Stimulated activated CD8-positive, alpha-beta memory T cell treated with anti-CD3 and anti-CD28 coated beads, Interleukin-4, amount 100 ng/mL, for 1 hour (primary cell): ENCODE measurements around the gene TDRD9.
"Not testable (repeated sequence)": the region's sequence is repeated elsewhere in the genome, so short reads cannot be mapped to it uniquely, and the experiment has no call there.

Source experiments
- DNase-seq, 2 donors: peaks; one replicate each; pipeline ENCODE4 v3.0.0-alpha.2; 2020; ENCODE audit warnings: low read depth in 2 of 2, low spot score in 1 of 2

TDRD9 gene

DNA sequence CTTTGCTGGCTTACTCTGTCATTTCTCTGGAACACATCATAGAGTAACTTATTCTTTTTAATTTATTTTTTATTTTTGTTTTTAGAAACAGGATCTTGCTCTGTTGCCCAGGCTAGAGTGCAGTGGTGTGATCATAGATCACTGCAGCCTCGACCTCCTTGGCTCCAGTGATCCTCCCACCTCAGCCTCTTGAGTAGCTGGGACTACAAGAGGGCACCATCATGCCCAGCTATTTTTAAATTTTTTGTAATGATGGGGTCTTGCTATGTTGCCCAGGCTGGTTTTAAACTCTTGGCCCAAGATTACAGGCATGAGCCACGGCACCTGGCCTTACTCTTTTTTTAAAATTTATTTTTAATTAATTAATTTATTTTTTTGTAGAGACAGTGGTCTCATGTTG is 46.3 kb downstream of the TDRD9 start:
- no peak for DNase-seq

DNA sequence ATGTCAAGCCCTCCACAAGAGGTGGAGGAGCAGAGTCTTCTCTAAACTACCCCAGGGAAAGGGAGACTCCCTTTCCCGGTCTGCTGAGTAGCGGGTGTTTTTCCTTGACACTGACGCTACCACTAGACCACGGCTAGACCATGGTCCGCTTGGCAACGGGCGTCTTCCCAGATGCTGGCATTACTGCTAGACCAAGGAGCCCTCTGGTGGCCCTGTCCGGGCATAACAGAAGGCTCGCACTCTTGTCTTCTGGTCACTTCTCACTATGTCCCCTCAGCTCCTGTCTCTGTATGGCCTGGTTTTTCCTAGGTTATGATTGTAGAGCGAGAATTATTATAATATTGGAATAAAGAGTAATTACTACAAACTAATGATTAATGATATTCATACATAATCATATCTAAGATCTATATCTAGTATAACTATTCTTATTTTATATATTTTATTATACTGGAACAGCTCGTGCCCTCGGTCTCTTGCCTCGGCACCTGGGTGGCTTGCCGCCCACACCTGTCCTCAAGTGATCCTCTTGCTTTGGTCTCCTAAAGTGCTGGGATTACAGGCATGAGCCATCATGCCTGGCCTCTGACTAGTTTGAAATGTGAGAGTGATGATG is 52.5 kb downstream of the TDRD9 start:
- DNase-seq: not testable (repeated sequence)

DNA sequence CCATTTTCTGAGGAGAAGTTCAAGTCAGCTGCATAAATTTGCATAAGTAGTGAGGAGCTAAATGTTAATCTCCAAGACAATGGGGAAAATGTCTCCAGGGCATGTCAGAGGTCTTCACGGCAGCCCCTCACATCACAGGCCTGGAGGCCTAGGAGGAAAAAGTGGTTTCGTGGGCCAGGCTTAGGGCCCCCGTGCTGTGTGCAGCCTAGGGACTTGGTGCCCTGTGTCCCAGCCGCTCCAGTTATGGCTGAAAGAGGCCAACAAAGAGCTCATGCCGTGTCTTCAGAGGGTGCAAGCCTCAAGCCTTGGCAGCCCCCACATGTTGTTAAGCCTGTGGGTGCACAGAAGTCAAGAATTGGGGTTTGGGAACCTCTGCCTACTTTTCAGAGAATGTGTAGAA is 55.9 kb downstream of the TDRD9 start:
- DNase-seq: no peak

DNA sequence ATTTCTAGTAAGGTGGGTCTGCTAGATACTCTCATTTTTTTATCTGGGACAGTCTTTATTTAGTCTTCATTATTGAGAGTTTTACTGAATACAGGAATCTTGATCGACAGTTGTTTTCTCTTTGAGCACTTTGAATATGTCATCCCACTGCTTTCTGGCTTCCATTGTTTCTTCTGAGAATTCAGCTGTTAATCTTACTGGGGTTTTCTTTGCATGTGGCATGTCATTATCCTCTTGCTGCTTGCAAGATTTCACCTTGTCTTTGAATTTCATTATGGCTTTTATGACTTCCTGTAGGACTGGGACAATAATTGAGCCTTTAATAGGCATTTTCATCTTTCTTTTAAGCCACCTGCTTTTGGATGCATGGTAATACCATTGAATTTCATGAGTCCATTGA is 60.8 kb downstream of the TDRD9 start:
- DNase-seq: no peak

DNA sequence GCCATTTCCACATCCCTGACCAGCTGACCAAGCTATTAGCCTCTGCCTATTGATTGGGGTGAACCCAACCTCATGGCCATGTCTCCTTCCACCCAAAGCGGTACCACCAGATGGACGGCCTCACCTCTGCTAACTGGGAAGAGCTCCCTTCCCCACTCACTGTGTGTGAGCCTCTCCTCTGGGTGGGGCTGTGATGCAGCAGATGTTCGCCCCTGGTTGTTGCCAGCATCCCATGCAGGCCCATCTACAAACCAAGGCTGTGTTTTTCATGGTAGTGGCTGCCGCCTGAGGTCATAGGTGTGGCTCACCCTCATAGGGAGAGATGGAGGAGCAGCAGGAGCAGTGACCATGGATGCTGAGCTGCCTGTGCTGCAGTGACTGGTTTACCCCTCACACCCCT is 61.7 kb downstream of the TDRD9 start:
- DNase-seq: no peak

DNA sequence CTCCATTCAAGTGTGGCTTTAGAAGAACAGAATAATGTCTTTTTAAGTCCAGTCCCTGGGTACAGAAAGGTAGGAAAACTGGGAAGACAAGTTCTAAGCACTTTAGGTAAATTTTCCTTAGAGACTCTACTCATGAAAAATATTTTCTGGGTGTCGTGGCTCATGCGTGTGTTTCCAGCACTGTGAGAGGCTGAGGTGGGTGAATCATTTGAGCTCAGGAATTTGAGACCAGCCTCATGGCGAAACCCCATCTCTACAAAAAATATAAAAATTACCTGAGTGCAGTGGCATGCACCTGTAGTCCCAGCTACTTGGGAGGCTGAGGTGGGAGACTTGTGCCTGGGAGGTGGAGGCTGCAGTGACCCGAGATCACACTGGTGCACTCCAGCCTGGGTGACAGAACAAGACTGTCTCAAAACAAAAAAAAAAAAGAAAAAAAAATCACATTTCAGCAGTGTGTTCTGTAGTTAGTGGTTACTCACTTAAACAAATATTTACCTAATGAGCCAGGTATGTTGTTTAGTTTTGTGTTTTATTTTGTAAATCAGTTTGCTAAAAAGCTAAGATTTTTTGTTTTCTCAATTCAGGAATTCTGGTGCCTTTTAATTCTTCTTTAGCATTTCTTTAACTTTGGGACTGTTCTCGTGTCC is 66.4 kb downstream of the TDRD9 start:
- no peak for DNase-seq

DNA sequence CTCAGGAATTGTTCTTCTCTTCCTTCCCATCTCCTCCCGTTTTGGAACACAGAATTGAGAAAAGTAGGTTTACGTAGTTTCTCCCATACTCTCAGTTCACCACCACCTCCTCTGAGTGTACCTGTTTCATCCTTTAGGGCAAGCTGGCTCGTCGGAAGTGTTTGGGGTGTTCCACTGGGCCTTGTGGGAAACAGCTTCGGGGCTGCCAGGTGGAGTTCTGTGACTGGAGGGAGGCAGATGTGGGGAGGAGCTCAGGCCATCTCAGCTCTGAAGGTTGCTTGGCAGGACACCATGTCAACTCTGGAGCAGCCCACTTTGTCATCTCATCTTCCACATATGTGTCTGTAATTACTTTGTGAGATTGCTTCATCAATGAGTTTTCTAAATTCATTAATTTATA is 67.6 kb downstream of the TDRD9 start:
- no peak for DNase-seq

DNA sequence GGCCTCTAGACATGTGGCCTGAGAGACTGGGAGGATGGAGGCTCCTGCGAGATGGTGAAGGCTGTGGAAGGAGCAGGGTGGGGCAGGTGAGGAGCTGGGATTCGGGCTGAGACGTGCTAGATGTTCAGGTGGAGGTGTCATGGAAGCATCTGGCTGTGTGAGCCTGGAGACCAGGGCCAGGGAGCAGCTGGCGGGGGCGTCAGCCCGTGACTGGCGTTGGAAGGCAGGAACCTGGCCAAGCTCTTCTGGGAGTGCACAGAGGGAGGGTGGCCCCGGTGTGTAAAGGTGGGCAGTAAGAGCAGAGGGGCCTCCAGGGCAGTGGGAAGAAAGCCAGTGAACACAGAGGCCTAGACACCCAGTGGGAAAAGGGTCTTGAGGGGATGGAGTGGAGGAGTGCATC is 69.1 kb downstream of the TDRD9 start:
- DNase-seq: no peak

DNA sequence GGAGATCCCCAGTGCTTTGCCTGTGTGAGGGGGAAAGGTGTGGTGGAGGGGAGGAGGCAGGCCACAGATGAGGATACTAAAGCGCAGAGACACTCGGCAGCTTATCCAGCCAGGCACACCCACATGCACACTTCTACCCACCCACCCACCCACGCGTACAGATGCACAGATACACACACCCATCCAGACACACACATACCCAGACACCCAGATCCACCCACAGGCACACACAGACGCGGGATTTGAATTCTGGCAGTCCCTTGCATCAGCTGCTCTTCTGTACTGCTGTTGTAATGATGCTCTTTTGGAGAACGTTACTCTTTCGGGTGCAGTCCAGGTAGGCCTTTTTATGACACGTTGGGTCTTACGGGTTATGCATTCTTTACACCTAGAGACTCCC is 69.8 kb downstream of the TDRD9 start:
- no peak for DNase-seq

DNA sequence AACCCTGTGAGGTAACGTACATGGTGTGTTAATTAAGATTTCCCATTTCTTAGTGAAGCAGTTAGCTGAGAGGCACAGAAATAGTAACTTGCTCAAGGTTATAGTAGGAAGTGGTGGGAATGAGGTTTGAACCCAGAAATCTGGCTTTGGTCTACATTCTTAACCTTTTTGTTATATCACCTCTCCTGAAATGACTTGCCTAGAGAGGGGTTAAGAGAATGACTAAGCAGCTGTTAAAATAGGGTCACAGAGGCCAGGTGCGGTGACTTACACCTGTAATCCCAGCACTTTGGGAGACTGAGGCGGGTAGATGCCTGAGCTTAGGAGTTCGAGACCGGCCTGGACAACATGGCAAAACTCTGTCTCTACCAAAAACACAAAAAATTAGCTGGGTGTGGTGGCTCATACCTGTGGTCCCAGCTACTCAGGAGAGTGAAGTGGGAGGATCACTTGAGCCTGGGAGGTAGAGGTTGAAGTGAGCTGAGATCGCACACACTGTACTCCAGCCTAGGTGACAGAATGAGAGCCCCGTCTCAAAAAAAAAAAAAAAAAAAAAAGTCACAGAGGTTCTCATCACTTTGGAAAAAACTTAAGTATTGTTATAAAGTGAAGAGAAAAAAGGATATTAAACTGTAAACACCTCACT is 71.7 kb downstream of the TDRD9 start:
- DNase-seq: no peak

DNA sequence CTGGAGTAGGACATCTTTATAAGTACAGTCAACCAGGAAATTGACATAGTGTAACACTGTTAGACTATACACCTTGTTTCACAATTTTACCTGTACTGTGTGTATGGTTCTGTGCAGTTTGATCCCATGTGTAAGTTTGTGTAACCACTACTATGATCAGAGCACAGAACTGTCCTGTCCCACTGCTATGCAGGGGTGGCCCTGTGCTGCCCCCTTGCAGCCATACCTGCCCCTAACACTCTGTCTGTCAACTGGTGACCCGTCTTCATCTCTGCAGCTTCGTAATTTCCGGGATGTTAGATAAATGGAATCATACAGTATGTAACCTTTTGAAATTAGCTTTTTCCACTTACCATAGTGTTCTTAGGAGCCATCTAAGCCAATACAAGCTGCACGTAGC is 72.7 kb downstream of the TDRD9 start:
- no peak for DNase-seq

DNA sequence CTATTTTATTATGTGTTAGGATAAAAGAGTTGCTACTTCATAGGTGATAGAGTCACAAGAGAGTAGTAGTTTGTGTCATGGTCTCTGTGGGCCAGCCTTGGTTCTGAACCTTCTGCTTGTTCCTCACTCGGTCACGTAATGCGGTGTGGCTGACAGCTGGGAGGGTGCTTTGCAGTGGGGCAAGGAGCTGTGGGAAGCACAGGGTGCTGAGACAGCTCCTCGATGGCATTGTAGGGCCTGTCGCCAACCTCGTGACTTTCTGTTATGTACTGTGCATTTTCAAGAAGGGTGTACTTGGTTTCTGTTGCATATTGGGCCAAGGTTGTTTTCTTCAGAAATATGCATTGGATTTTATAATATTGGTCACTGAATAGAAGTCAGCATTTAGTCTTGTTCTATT is 75.4 kb downstream of the TDRD9 start:
- DNase-seq: no peak

DNA sequence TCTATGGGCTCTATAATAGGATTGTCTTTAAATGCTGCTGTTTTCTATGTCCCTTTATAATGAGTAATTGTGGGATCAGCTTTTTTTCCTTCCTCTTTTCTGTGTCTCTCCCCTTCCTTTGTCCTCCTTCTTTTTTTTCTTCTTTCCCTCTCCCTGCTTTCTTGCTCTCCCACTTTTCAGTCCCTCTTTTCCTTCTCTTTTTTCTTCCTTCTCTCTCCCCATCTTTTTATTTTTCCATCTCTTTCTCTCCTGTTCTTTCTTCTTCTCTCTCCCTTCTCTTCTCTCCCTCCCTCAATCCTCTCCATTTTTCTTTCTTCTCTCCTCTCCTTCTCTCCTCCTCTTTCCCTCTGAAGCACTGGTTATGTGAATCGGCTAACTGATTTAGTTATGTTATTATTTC is 76.6 kb downstream of the TDRD9 start:
- DNase-seq: no peak

DNA sequence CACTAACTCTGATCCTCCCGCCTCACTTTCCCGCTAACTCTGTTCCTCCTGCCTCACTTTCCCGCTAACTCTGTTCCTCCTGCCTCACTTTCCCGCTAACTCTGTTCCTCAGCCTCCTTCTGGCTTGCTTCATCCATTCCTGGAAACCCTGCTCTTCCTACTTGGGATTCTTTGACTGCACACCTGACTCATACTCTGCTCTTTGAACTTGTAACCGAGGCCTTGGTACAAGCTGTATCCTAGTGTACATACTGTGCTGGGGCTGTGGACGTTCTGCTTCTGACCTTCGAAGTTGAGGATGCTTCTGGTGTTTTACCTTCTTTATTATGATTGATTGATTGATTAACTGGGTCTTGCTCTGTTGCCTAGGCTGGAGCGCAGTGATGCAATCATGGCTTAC is 77.2 kb downstream of the TDRD9 start:
- DNase-seq: no peak

DNA sequence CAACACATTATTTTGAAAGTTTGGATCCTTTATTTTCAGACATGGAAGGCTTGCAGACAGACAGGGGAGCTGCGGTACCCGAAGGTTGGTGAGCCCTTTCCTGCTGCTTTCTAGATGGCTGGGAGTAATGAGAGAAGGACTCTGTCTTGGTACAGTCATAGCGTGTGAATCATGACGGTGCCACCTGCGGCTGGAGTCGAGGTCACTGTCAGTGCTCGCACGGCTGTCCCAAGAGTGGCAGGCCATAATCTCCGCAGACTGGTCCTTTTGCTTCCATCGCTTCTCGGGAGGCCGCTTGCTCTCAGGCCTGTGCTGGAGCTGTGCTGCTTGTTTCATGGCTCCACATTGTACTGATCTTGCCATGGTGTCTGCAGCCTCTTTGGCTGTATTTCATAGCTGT is 78.9 kb downstream of the TDRD9 start:
- no peak for DNase-seq

DNA sequence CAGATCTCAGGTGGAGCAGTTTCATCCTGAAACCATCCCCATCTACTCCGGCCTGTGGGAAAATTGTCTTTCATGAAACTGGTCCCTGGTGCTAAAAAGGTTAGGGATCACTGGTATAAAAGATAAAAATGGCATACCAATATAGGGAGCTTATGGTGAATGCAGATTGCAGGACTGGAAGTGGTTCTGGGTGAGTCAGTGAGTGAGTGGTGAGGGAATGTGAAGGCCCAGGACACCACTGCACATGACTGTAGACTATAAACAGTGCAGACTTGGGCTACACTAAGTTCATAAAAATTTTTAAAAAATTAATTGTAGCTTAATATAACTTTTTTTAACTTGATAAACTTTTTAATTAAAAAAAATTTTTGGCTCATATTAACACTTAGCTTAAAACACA is 81.0 kb downstream of the TDRD9 start:
- DNase-seq: no peak

DNA sequence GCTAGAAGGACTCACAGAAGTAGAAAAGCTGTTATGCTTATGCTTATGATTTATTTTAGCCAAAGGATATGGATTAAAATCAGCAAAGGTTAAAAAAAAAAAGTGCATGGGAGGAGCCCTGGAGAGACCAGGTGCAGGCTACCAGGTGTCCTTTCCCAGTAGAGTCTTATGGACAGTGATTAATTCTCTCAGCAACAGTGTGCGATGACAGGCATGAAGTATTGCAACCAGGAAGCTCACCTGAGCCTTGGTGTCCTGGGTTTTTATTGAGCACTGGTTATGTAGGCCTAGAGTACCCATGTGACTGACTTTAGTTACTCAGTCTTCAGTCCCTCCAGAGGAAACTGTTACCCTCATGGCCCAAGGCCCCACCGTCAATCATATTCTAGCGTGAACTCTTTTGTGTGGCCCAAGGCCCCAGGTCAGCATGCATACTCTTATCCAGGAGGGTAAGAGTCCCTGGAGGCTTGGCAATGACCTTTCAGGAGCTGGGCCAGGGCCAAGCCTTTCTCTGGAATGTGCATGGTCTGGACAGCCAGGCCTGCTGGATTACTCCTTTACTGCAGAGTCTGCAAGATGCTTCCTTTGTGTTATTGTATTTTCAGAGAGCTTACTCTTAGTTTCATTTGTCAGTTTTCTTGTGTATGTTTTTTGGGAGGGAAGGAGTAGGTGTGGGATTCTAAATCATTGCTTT is 83.7 kb downstream of the TDRD9 start:
- DNase-seq: no peak

DNA sequence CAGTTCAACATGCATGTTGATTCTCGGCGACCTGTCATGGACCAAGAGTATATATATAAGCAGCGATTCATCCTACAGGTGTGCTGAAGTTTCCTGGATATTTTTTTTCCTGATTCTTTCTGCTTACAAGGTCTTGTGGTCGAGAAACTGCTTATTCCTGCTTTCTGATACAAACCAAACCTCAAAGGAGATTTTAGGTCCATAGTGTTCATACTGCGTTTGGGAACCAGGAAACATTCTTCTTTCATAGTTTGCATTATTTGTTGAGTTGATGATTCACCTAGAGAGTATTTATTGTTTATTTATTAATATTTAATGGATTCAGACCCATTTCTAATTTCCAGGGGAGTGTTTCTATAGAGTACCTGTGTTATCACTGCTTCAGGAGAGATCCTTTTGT is 86.5 kb downstream of the TDRD9 start:
- no peak for DNase-seq

DNA sequence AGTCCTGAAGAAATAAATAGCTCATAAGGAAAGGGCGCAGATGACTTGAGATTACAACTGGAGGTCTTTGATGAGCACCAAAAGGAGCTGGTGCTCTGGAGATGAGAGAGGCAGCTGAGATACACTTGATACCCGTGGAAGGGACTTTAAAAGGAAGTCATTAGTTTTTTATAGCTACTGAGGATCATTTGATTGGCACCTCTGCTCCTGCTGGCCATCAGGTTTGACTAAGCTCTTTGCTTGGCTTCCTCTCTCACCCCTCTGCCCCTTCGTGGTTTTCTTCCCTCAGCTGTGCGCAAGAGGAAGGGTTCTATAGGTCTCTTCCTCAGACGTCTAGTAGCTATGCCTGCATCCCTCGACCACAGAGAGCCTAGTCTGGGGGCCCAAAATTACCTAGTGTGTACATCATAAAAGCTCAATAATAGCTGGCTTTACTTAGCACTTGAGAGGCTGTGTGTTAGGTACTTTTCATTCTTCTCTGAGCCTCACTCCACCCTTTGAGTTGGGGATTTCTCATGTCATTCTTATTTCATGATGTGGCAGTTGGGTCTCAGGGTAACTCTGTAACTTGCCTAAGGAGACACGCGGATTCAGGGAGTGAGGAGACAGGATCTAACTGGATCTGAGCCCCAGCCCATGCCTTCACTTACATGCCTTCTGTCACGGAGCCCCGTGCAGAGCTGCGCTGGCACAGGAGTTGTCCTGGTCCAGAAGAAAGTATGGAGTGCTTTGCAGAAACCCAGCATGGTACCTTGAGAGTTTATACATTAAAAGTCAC is 88.8 kb downstream of the TDRD9 start:
- no peak for DNase-seq

DNA sequence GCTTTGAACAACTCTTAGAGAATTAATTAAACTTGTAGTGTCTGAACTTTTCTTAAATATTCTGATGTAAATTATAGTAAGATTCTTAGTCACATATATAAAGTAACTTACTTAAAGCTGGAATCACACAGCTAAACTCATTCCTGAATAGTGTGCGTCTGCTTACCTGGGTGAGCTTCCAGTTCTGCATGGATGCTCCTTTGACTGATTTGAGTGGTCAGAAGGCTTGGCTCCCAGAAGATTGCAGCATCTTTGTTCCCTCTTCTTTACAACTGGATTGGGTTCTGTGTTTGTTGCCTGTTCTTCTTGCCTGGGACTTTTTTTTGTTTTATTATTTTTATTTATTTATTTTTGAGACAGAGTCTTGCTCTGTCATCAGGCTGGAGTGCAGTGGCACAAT is 90.8 kb downstream of the TDRD9 start:
- DNase-seq: no peak

DNA sequence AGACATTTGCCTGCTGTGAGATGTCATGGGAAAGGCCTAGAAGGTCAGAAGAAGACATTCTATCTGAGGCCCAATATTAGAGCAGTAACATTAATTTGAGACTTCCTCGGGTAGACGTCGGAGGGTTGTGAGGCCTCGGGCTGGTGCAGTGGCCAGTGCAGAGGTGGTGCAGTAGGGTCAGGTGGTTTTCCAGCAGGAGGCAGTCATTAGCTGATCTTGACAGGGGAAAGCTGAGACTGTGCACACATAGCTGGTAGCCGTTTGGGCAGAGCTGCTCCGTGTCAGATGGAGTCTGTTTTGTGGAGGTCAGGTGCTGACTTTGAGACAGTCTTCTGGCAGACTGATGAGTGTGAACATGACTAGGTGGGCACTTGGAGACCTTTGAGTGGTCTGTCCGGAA is 91.5 kb downstream of the TDRD9 start:
- no peak for DNase-seq

DNA sequence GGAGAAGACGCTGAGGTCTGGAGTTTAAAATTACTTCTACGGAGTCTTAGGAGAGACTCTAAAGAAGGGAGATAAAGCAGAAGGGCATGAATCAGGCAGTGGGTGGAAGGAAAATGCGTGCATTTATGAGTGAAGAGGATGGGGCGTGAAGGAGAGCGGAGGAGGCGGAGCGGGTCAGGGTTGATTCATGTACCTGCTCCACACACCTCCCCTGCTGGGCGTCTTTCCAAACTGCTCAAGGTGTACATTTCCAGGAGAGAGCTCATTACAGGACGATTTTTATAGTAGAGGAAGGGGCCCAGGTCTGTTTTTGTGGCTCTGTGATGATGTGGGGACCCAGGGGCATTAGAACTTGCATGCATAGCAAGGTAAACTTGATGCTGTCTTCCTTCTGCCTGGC is 92.2 kb downstream of the TDRD9 start:
- DNase-seq: no peak
